GM18868 (cell line): ENCODE data around the gene PRSS38.

Source experiments
- ATAC-seq: cut with Tn5 transposase; IDR thresholded peaks from one replicate; pipeline ENCODE4 v1.9.1; 2021; ENCODE audit warnings: mild to moderate bottlenecking, moderate library complexity; ENCODE audit not compliant: unreplicated experiment

Gene PRSS38

DNA sequence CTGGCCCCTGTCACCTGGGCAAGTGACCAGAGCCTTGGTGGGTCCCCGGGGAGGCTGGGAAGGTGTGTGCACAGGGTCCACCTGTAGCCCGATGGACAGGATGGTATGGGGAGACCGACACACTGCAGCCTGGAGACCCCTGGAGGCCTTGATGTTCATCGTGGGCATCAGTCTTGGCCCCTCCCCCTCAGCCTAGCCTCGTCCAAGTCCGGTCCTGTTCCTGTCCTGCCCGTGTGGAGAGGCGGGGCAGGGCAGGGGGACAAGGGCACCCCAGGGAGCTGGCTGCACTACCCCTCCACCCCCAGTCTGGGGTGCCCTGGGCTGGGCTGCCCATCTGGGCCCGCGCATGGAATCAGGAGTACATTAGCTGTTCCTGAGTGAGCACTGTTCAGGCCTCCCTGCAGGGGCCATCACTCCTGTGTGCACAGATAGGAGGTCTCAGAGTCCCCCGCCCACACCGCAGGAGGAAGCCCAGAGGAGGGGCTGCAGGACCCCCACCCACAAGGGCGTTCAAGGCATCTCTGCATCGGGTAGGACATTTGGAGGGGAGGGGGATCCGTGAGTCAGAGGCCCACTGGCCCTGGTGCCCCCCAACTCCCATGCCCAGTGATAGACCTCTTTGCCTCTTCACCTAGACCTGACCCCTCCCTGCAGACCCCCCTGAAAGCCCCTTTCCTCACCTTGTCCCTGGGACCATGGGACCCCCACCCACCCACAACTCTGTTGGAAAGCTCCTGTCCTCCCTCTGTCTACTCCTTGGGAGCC, 69.1 kb downstream of the PRSS38 start:
- no peak for ATAC-seq

DNA sequence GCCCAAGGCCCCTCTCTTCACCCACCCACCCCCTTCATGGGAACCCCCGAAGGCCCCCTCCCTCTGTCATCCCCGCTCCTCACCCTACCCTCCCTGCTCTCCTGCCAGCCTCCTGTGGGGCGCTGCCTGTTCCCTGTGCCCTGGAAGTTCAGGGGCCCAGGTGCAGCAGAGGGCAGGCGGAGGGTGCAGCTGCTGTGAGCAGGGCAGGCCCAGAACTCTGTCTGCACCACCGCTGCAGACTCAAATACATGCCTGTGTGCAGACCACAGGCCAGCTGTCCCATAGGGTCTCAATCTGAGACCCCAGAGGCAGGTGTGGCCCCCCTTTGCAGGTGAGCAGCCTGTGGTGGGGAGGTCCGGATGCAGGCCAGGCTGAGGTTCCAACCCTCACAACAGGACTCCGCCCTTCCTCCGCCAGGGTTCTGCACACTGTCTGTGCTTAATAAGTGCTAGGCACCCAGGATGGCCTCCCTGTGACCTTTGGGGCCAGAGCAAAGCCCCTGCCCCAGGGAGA, 69.7 kb downstream of the PRSS38 start:
- no peak for ATAC-seq

DNA sequence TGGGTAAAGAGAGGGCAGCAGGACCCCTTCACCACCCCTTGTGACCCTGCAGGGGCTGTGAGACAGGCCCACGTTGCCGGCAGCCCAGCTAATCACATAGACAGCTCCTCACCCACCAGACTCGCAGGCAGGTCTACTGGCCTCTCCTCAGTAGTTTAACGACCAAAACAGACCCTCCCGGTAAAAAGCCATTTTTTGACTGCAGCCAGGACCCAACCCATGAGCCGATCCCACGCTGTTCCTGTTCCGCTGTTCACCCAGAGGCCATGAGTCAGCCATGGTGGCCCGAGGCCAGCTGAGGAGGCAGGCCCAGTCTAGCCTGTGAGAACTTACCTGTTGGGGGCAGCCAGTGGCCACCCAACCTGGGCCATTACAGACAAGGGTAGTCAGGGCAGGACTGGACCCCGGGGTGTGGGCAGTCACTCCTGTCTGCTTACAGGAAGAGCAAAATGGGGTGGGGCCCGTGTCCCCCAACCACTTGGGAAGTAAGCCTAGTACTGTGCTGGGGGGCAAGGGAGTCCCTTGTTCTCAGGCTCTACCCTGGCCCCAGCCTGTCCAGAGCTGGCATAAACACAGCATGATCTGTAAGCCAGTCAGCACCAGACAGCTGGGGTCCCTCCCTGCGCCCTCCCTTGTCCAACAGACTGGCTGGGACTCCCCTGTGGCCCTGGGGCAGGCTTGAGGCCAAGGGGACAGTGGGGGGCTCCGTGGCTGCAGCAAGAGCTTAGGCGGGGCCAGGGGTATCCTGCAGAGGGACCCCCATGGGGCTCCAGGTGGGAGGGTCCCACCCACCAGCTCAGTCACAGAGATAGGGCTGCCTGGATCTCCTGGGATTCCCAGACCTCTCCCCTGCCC, 70.4 kb downstream of the PRSS38 start:
- no peak for ATAC-seq

DNA sequence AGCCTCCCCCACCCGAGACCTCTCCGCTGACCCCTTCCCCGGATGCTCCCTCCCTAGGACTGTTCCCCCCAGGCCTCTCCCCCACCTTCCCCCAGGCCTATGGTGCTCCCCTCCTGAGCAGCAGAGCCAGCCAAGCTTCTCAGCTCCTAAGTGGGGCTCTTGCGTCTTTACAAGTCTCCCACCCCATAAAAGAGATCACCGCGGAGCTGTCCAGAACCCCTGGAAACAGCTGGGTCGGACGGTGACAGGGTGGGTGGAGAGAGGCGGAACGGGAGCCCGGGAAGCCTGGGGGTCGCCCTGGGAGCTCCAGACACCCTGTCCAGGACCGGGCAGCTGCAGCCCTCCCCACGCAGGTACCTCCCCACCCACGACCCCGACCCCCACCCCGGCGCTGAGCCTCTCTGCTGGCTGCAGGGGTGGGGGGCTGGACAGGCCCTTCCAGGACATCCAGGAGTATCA, 71.1 kb downstream of the PRSS38 start:
- ATAC-seq: no peak

DNA sequence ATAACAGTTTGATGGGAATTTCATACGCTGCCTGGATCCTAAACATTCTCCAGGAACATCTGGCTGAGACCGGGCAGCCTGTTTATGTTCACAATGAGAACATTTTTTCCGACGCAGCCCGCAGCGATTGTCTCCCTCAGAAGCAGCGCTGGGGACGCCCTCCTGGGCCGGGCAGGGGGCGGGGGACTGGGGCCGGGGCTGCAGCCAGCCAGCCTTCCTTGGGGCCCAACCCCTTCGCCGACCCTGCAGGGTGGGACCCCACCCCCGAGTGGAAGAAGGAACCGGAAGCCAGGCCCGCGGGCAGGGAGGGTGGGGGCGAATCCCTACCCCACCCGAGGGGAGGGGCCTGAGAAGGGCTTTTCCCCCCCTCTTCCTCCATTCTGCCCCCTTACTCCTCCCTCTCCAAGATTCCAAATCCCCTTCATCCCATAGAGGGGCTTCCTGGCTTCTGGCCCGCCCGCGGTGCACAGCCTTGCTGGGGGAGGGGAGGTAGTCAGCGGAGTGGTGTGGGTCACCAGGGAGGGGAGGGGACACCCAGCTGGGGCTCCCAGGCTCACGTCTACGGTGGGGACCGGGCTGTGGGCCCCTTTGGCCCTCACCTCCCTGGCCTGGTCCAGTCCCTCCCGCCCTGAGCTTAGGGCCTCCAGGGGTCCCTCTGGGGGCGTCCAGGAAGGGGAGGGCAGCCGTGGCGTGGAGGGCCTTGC, 71.7 kb downstream of the PRSS38 start:
- ATAC-seq: no peak

DNA sequence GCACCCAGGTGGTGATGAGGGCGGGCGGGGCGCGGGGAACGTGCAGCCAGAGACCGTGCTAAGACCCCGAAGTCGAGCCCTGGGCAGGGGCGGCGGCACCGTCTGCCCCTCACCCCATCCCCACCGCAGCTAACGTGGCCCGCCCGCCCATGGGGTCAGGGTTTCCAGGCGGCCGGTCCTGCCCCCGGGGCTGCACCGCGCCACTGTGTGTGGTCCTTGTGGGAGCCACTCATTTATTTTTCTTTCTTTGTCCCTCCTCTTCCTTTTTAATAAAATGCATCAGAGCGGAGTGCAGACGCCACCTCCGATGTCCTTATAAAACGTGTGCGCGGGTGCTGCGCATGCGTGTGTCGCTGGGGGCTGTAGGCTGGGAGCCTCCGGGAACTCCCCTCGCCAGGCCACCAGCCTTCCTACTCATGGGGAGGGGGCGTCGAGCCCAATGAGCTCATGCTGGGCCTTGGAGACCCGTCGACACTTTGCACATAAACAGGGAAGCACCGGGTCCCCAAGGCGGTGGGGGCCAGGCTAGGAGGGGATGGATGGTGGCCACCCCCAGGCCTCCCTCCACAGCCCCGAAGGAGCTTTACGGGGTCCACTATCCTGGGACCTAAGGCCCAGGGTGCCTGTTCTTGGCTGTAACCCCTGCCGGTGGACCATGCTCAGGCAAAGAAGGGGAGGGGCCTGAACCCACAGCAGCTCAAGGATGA, 72.4 kb downstream of the PRSS38 start:
- no peak for ATAC-seq

DNA sequence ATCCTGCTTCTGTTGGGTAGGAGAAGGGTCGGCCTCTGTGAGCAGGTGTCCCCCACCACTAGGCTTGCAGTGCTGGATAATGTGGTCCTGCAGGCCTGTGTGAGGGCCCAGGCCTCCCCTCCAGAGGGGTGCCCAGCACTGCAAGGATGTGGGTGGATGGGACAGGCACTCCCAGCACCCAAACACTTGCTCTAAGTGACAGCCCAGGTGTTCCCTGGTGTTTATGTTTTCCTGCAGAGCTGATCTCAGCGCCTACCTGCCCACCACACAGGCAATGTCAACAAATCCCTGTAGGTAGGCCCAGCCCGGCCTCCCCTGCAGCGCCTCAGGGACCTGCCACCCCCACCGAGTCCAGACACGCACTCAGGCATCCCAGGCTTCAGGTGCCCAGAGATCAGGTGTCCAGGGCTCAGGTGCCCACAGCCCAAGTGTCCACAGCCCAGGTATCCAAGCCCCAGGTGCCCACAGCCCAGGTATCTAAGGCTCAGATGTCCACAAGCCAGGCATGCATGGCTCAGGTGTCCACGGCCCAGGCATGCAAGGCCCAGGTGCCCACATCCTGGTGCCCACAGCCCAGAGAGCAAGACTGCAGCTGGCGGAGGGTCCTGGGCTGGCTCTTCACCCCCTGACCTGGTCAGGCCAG, 73.0 kb downstream of the PRSS38 start:
- no peak for ATAC-seq

DNA sequence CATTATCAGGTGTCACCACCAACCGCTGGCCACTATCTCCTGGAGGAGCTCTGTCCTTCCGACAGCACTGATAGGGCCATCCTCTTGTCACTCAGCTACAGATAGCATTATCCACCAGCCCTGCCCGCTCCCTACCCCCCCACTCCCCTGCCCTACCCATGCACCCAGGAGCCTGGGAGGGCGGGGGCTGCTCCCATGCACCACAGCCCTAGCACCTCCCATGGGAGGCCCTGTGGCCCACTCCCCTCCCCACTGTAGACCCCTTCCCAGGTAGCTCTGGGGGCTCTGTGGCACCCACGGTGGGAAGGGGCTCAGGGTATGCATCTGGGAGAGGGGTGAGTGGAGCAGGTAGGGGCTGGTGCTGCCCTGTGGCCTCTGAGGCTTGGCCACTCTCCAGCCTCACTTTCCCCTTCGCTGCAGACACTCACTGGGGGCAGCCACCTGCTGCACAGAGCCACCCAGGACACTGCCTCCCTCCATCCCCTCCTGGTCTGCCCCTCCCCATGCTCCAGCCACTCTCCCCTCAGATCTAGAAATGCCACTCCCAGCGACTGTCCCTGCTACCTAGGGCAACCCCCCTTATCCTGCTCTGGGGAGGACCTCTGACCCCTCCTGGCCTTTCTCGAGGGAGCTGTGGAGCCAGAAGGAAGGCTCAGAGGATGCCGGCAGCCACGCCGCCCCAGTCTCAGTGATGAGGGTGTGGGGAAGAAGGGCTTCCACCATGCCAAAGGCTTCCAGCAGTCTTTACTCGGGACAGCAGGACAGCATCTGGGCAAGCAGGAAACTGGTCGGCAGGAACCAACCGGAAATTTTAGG, 73.8 kb downstream of the PRSS38 start:
- ATAC-seq: no peak

DNA sequence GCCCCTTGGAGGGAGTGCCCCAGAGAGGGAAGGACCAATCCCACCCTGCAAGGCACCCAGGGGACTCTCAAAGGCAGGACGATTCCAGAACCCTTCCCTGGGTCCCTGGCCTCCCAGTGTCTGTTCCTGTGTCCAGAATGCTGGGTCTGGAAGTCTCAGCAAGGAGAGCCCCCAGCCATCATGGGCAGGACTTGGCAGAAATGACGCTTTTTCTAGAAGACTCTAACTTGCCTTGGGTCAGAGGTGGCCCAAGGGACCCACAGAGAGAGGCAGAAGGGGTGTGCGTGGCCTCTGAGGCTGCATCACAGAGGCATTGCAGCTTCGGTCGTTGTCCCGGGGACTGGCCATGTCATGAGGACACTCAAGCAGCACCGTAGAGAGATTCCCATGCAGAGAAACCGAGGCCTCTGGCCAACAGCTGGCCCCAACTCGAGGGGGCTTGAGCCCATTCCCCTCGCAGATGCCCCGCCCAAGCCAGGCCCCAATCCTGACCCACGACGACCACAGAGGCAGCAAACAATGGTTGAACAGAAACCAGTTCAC, 74.5 kb downstream of the PRSS38 start:
- no peak for ATAC-seq

DNA sequence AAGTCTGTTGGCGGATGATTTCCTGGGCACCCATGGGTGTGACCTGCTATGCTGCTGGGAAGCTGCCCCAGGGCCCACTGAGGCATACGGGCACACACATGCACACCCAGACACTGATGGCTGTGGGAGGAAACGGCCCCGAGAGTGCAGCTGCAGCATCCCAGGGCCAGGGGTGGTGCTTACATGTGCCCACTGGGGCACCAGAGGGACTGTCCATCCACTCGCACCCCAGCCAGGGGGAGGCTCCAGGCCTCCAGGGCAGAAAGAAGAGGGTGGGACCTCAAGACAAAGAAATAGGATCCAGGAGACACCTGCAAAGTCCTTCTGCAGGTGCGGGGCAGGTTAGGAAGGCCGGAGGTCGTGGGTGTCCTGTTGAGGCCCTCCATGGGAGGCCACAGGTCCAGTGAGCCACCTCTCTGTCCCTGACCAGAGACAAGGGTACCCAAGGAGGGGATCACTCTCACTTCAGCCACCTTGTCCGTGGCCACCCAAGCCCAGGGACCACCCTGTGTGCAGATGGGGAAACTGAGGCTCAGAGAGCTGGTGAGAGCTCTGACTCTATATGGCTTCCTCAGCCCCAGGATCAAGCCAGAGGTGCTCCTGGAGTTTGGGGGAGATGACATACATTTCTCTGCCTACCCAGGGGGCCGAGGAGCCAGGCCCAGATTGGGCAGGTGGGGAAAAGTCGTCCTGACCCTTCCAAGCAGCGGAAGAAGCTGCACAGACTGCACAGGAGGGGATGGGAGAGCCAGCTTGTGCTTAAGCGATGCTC, 75.2 kb downstream of the PRSS38 start:
- ATAC-seq: no peak

DNA sequence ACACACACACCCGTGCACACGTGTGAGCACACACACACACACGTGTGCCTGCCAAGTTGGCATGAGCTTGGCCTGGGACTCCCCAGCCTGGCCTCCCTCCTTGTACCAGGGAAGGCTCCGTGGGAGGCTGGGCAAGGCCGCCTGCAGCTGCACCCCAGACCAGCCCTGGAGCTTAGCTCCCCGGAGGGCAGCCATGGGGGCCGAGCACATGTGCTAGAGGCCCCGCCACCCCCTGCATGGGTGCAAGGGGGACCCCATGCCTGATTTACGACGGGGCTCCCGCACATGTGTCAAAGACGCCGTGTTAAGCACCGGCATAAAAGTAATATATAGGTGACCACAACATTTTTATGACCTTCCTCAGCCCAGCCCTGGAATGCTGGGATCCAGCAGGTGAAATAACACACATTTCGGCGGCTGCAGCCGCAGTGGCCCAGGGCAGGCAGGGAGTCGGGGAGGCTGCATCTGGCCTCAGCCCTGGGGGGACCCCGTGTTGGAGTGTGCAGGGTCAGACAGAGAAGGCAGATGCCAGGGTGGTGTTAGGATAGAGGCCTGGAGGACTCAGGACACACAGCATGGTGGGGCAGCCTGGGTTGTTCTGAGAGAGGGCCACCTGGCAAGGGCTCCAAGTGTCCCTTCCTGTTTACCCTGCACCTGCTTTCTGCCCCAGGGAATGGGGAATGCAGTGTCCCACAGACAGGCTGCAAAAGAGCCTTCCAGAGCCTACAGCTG, 75.9 kb downstream of the PRSS38 start:
- ATAC-seq: no peak

DNA sequence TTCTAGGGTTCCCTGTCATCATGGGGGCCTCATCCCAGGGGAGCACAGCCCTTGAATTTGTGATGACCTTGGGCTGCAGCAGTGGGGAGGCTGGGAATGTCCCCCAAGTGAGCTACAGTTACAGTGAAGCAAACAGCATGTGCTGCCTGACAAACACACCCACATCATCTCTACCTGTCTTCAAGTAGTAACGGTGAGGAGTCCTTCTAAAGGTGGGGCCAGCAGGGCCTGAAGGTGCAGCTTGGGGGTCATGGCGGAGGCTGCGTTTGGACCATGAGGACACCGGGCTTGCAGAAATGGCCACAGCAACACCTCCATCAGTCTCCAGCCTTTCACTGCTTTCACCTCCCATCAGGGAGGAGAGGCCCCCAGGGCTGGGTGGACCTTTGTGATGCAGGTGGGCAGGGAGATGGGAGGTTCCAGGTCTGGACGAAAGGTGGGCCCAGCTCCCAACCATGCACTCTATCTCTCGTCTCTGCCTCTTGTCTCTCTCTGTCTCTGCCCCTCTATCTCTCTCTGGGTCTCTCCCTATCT, 76.5 kb downstream of the PRSS38 start:
- ATAC-seq: no peak

DNA sequence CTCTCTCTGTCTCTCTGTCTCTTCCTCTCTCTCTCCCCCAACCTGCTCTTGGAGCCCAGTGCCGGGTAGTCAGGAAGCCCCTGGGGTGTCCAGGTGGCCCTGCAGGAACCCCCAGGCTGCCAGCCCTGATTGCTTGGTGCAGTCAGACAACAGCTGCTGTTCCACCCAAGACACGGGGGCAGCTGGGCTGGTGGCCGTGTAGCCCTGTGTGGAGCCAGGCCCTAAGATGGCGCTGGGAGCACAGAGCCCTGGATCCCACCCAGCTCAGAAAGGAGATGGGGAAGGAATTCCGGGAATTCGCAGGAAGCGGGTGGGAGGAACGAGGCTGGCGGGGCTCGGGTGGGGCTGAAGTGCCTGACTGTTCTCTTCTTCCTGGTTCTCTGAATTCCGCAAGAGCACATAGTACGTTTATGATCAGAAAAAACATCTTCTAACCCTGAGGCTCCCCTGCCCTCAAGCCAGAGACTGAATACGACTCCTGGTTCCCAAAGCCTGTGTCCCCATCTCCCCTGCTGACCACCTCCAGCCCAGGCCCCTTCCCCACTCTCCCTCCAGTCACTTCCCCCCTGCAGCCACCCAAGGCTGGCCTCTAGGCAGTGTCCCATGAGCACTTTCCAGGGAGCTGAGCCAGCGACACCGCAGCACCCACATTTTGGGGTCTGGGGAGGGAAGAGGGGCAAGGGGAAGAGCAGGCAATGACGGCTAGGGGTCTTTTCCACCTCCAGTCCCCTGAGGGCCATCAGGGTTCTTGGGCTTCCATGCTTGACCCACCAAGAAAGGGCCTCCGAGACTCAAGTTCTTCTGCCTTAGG, 77.2 kb downstream of the PRSS38 start:
- no peak for ATAC-seq

DNA sequence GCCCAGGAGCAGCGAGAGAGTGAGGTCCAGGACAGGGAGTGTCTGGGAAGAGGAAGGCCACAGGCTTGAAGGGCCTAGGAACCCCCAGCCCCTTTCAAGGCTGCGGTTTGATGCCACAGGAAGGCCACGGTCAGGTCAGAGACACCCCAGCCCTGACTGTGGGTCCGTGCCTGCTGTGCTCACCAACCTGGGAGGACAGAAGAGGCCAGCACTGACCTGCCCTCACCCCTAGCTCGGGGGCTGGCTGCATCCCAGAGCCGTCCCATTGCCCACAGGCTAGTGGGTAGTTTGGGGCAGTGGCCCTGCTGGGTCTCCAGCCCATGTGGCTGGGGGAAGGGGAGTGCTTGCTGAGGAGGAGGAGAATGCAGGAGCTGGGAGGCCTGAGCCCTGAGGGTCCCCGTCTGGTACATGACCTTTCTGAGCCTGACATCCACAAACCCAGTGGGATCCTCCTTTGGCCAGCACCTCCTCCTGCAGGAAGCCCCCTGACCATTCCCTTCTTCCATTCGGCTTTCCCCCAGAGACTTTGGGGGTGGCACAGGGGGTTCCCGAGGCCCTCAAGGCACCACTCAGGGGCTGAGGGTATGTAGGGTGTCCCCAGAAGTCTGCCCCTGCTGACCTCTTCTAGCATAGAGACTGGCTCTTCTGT, 77.9 kb downstream of the PRSS38 start:
- ATAC-seq: no peak

DNA sequence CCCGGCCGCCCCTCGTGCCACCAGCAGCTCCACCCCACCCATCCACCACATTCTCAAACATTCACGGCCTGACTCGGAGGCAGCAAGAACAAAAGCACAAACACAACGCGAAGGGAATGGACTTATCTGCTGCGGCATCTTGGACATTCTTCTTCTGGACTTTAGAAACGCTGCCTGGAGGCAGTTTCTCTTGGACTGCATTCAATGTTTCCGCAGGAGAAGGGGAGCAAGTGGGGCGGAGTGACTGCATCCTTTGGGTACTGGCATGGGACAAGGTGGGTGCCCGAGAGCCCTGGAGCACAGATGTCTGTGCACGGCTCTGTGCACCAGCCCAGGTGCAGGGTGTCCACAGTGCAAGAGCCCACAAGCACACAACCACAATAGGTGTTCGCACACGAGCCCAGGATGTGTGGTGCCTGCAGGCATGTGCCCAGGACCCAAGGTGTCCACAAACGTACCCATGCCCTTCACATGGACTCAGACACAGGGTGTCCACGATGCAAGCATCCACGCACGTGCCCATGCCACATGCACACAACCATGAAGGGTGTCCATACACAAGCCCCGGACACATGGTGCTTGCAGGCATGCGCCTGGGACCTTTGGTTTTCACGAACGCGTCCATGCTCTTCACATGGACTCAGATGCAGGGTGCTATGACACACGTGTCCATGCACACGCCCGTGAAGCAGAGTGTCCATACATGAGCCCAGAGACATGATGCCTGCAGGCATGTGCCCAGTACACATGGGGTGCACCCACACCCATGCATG, 78.7 kb downstream of the PRSS38 start:
- no peak for ATAC-seq
